Measurements from ENCODE around the gene AGER. TPM values are rescaled to one million over a fixed set of nuclear protein-coding genes. Genes with fewer than 3 reads are reported as not detected.

AGER gene
- 0.52 TPM for total RNA-seq

DNA sequence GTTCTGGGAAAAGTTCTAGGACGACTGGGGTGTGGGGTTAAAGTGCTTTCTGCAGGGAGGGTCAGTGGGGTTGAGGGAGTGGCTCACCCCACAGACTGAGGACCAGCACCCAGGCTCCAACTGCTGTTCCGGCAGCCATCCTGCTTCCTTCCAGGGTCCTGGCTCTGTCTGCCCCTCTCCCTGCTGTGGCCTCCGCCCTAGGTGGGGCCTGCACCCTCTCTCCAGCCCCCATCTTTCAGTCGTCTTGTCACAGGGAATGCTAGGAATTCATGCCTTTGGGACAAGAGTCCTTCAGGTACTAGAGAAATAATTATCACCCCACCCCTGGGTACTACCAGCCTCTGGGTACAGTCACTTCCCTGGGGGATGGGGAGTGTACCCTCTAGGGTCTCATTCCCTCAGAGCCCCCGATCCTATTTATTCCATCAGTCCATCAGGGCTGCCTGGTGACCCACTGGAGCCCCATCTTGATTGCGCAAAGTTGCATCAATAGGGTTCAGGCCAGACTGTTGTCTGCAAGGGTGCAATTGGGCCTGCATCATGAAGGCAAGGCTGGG is at the start of gene AGER:
Gene AGER, minus strand, starts transcription at position 170 of the 557 bp plus-strand sequence. Its CDS starts 31 bp downstream, at position 139.
- no peaks in the 10 kb centered on the region for H3K9me3 ChIP-seq (ENCODE audit: control insufficient read depth in 3 of 3, low read length in 3 of 3)
- H3K27ac ChIP-seq (ENCODE audit: low read depth, low read length), result peak within 1 kb of the TSS; percentile 73
- peaks cover 55 to 65% (median 62%) of the 10 kb centered on the region in 3 donors for H3K4me1 ChIP-seq (ENCODE audit: control insufficient read depth in 3 of 3, insufficient read depth in 3 of 3, low read length in 3 of 3)
- H3K36me3 ChIP-seq (ENCODE audit: control insufficient read depth in 3 of 3, insufficient read depth in 3 of 3, low read length in 3 of 3), result peaks cover 39 to 47% (median 41%) of the 10 kb centered on the region in 3 donors
- H3K4me3 ChIP-seq (ENCODE audit: low read length in 3 of 3), result no peak within 1 kb of the TSS
- peak within 1 kb of the TSS in 1 of 3 donors; percentile 54 for H3K9ac ChIP-seq (ENCODE audit: low read depth in 1 of 3, low read length in 3 of 3)
- H3K27me3 ChIP-seq (ENCODE audit: control insufficient read depth in 3 of 3, insufficient read depth in 3 of 3, low read length in 3 of 3), result no peaks in the 10 kb centered on the region

DNA sequence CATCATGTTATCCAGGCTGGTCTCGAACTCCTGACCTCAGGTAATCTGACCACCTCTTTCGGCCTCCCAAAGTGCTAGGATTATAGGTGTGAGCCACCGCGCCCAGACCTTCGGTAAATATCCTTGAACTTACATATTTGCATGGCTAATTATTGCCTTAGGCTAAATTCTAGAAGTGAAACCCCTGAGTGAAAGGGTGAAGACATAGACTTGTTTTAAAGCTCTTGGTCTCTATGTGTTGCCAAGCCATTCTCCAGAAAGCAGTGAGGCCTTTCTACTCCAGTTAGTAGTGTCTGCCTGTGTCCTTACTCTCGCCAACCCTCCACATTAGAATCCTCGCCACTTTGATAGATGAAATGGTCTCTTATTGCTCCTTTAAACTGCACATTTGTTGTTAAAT is 42.4 kb upstream of the AGER start:
- H3K4me1 ChIP-seq (ENCODE audit: control insufficient read depth in 3 of 3, insufficient read depth in 3 of 3, low read length in 3 of 3), result peaks cover 0 to 7% (median 0%) of the 10 kb centered on the region in 3 donors
- peaks cover 0 to 4% (median 0%) of the 10 kb centered on the region in 3 donors for H3K27me3 ChIP-seq (ENCODE audit: control insufficient read depth in 3 of 3, insufficient read depth in 3 of 3, low read length in 3 of 3)
- H3K9me3 ChIP-seq (ENCODE audit: control insufficient read depth in 3 of 3, low read length in 3 of 3), result no peaks in the 10 kb centered on the region
- no peak overlapping the region for H3K27ac ChIP-seq (ENCODE audit: low read depth, low read length)
- no peak overlapping the region for H3K4me3 ChIP-seq (ENCODE audit: low read length in 3 of 3)
- H3K36me3 ChIP-seq (ENCODE audit: control insufficient read depth in 3 of 3, insufficient read depth in 3 of 3, low read length in 3 of 3), result no peaks in the 10 kb centered on the region
- no peak overlapping the region for H3K9ac ChIP-seq (ENCODE audit: low read depth in 1 of 3, low read length in 3 of 3)

DNA sequence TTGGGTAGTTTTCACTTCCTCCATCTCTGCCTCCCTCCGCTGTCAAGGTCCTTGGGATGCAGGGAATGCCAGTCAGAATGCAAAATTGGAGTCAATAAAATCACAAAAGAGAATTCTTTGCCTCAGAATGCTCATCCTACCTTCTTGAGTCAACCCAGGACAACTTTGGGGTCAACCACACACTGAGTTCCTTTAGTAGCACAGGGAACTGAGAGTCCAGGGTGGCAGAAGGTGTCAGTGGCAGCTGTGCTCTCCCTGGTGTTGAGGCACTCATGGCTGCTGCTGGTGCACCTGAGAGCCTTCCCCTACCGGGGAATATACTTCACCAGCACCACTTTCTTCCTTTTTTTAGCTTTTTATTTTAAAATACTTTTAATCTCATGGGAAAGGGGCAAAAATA is 40.6 kb upstream of the AGER start:
- H3K27ac ChIP-seq (ENCODE audit: low read depth, low read length), result no peak overlapping the region
- H3K9ac ChIP-seq (ENCODE audit: low read depth in 1 of 3, low read length in 3 of 3), result no peak overlapping the region
- H3K4me3 ChIP-seq (ENCODE audit: low read length in 3 of 3), result no peak overlapping the region
- H3K27me3 ChIP-seq (ENCODE audit: control insufficient read depth in 3 of 3, insufficient read depth in 3 of 3, low read length in 3 of 3), result peaks cover 0 to 7% (median 4%) of the 10 kb centered on the region in 3 donors
- H3K4me1 ChIP-seq (ENCODE audit: control insufficient read depth in 3 of 3, insufficient read depth in 3 of 3, low read length in 3 of 3), result peaks cover 0 to 7% (median 0%) of the 10 kb centered on the region in 3 donors
- H3K36me3 ChIP-seq (ENCODE audit: control insufficient read depth in 3 of 3, insufficient read depth in 3 of 3, low read length in 3 of 3), result no peaks in the 10 kb centered on the region
- no peaks in the 10 kb centered on the region for H3K9me3 ChIP-seq (ENCODE audit: control insufficient read depth in 3 of 3, low read length in 3 of 3)

DNA sequence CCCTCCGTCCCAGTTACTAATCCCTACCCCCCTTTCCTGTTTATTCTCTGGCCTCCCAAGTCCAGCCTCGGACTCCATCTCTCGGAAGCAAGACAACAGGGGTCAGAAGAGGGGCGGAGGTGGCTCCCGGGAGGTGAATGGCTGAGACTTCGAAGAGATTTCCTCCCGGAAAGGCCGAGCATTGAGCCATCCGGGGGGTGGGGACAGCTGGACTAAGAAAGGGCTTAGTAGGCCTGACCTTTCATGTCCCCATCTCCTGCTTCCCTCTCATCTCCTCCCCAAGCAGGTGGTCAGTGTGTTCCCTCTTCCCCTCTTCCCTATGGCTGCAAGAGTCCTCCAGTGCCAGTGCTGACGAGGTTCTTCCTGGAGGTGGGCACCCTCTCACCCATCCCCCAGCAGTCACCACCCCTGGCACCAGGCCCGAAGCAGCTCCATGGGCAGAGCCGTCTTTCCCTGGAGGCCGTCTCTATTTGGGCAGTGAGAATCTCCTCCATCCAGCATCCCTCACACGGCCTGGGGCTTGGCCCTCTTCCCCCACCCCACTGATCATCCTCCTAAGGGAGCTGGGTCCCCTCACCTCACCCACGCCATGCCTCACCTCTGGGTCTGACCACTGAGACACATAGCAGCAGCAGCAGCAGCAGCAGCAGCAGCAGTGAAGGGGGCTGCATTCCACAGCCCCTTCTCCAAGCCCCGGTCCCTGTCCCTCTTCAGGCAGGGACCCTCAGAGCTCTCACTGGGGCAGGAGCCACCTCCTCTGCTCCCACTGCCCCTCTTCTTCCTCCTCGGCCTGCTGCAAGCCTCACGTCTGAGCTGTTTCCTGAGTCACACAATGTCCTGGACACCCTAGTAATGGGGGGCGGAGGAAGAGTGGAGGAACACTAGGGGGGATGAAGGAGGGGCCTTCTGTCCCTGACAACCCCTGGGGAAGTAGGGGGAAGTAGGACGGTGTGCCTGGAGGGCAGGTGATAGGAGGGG is 39.5 kb upstream of the AGER start, which contains the start of gene NOTCH4:
Gene NOTCH4, minus strand, starts transcription at position 810 of the 978 bp plus-strand sequence. Its CDS starts 139 bp downstream, at position 671.
- Histone ChIP-seq H3K27me3 (ENCODE audit: control insufficient read depth in 3 of 3, insufficient read depth in 3 of 3, low read length in 3 of 3) (peaks cover 0 to 13% (median 4%) of the 10 kb centered on the region in 3 donors), H3K4me3 (ENCODE audit: low read length in 3 of 3) (peak within 1 kb of the TSS; percentile 27 to 49 (median 38)), H3K4me1 (ENCODE audit: control insufficient read depth in 3 of 3, insufficient read depth in 3 of 3, low read length in 3 of 3) (peaks cover 0 to 7% (median 0%) of the 10 kb centered on the region in 3 donors), H3K27ac (ENCODE audit: low read depth, low read length) (peak within 1 kb of the TSS; percentile 62), H3K9me3 (ENCODE audit: control insufficient read depth in 3 of 3, low read length in 3 of 3) (no peaks in the 10 kb centered on the region), H3K36me3 (ENCODE audit: control insufficient read depth in 3 of 3, insufficient read depth in 3 of 3, low read length in 3 of 3) (no peaks in the 10 kb centered on the region), H3K9ac (ENCODE audit: low read depth in 1 of 3, low read length in 3 of 3) (peak within 1 kb of the TSS in 1 of 3 donors; percentile 33)

DNA sequence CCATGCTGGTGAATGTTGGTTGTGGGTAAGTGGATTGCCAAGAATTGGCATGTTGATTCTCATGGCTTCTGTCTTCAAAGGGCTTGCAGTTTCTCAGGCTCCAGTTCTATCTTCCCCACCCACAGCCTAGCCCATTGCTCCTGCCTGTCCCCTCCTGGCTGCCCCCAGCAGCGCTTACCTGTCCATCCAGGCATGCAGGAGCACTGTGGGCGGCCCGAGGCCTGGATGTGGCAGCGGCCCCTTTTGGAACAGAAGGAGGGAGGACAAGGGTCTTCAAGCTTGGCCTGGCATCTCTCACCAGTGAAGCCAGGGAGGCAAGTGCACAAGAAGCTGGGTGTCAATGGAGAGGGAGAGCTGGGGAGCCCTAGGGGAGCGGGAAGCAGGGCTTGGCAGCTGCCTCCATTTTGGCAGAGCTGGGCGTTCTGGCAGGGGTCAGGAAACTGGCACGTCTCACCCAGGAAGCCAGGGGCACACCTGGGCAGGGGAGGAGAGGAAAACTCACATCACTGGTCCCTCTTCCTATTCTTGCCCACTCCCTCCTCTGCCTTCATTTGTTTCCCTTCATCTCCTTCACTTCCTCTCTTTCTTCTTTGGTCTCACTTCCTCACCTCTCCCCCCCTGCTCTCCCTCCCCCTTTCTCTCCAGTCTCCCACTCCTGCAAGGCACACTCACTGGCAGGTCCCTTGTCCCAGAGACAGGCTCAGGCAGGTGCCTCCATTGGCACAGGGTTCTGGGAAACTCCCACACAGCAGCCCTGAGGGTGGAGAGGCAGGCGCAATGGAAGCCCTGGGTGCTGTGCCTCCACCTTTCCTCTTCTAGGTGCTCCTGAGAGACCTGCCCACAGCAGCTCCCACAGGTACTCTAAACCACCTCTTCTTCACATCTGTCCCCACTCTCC is 38.5 kb upstream of the AGER start:
- H3K36me3 ChIP-seq (ENCODE audit: control insufficient read depth in 3 of 3, insufficient read depth in 3 of 3, low read length in 3 of 3), result no peaks in the 10 kb centered on the region
- no peak overlapping the region for H3K9ac ChIP-seq (ENCODE audit: low read depth in 1 of 3, low read length in 3 of 3)
- H3K4me3 ChIP-seq (ENCODE audit: low read length in 3 of 3), result peak overlapping the region in 2 of 3 donors; percentile 38 to 41

DNA sequence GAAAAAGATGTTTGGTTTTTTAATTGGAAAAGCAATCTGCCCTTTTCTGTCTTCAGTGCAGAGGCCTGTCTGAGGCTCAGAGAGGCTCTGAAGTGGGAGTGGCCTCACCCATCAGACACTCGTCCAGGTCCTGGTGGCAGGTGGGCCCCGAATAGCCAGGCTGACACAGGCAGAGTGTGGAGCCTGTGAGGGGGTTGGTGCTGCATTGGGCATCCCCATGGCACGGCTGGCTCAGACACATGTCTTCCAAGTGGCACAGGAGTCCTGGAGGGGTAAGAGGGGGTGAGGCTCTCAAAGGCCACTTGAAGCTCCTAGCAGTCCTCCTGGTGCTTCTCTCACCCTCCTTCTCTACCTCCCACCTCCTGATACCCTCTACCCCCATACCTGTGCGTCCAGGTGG is 36.0 kb upstream of the AGER start:
- H3K27me3 ChIP-seq (ENCODE audit: control insufficient read depth in 3 of 3, insufficient read depth in 3 of 3, low read length in 3 of 3), result peaks cover 0 to 13% (median 4%) of the 10 kb centered on the region in 3 donors
- no peaks in the 10 kb centered on the region for H3K9me3 ChIP-seq (ENCODE audit: control insufficient read depth in 3 of 3, low read length in 3 of 3)
- peaks cover 0 to 2% (median 0%) of the 10 kb centered on the region in 3 donors for H3K36me3 ChIP-seq (ENCODE audit: control insufficient read depth in 3 of 3, insufficient read depth in 3 of 3, low read length in 3 of 3)
- no peak overlapping the region for H3K27ac ChIP-seq (ENCODE audit: low read depth, low read length)
- H3K9ac ChIP-seq (ENCODE audit: low read depth in 1 of 3, low read length in 3 of 3), result no peak overlapping the region
- peaks cover 0 to 7% (median 0%) of the 10 kb centered on the region in 3 donors for H3K4me1 ChIP-seq (ENCODE audit: control insufficient read depth in 3 of 3, insufficient read depth in 3 of 3, low read length in 3 of 3)
- no peak overlapping the region for H3K4me3 ChIP-seq (ENCODE audit: low read length in 3 of 3)

More for the DNA sequence above, 38.5 kb upstream of the AGER start:
- peaks cover 0 to 13% (median 4%) of the 10 kb centered on the region in 3 donors for H3K27me3 ChIP-seq (ENCODE audit: control insufficient read depth in 3 of 3, insufficient read depth in 3 of 3, low read length in 3 of 3)
- H3K4me1 ChIP-seq (ENCODE audit: control insufficient read depth in 3 of 3, insufficient read depth in 3 of 3, low read length in 3 of 3), result peaks cover 0 to 7% (median 0%) of the 10 kb centered on the region in 3 donors
- H3K27ac ChIP-seq (ENCODE audit: low read depth, low read length), result peak overlapping the region; percentile 30
- H3K9me3 ChIP-seq (ENCODE audit: control insufficient read depth in 3 of 3, low read length in 3 of 3), result no peaks in the 10 kb centered on the region

DNA sequence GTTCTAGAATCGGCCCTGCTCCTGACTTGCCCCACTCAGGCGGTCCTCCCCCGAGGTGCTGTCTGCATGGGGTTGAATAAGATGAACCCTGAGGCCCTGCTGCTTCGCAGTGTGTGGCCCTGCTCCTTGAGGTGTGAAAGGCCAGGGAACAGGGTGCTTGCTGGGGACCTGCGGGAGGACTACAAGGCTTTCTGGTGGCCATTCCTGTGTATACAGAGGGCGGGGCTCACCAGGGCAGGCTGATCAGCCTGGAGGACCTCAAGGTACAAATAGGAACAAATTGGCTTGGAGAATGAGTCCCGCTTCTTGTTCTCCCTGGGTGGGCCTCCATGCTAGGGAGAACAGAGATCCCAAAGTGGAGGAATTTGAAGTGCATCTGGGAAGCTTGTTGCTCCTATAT is 34.1 kb upstream of the AGER start:
- Histone ChIP-seq H3K4me3 (ENCODE audit: low read length in 3 of 3) (no peak overlapping the region), H3K27me3 (ENCODE audit: control insufficient read depth in 3 of 3, insufficient read depth in 3 of 3, low read length in 3 of 3) (peaks cover 0 to 13% (median 4%) of the 10 kb centered on the region in 3 donors), H3K9me3 (ENCODE audit: control insufficient read depth in 3 of 3, low read length in 3 of 3) (no peaks in the 10 kb centered on the region), H3K27ac (ENCODE audit: low read depth, low read length) (no peak overlapping the region), H3K36me3 (ENCODE audit: control insufficient read depth in 3 of 3, insufficient read depth in 3 of 3, low read length in 3 of 3) (peaks cover 0 to 2% (median 0%) of the 10 kb centered on the region in 3 donors), H3K9ac (ENCODE audit: low read depth in 1 of 3, low read length in 3 of 3) (no peak overlapping the region), H3K4me1 (ENCODE audit: control insufficient read depth in 3 of 3, insufficient read depth in 3 of 3, low read length in 3 of 3) (peaks cover 0 to 7% (median 0%) of the 10 kb centered on the region in 3 donors)

DNA sequence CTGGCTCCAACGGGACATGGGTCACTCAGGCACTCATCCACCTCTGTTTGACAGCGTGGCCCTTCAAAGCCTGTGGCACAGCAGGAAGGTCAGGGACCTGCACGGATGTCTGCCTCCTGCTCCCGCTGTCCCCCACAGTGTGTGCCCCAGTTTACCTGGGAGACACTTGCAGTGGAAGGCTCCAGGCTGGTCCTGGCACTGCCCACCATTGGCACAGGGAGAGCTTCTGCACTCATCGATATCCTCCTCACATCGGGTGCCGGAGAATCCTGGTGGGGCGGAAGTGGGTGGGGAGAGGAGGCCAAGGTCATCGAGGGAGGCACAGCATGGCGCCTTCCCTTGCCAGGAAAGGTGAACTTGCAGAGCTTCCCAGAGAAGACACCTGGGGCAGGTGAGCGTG is 32.9 kb upstream of the AGER start:
- Histone ChIP-seq H3K4me3 (ENCODE audit: low read length in 3 of 3) (no peak overlapping the region), H3K27ac (ENCODE audit: low read depth, low read length) (no peak overlapping the region), H3K27me3 (ENCODE audit: control insufficient read depth in 3 of 3, insufficient read depth in 3 of 3, low read length in 3 of 3) (peaks cover 0 to 13% (median under 1%) of the 10 kb centered on the region in 3 donors), H3K36me3 (ENCODE audit: control insufficient read depth in 3 of 3, insufficient read depth in 3 of 3, low read length in 3 of 3) (peaks cover 0 to 2% (median 0%) of the 10 kb centered on the region in 3 donors), H3K4me1 (ENCODE audit: control insufficient read depth in 3 of 3, insufficient read depth in 3 of 3, low read length in 3 of 3) (peaks cover 0 to 2% (median 0%) of the 10 kb centered on the region in 3 donors), H3K9ac (ENCODE audit: low read depth in 1 of 3, low read length in 3 of 3) (no peak overlapping the region), H3K9me3 (ENCODE audit: control insufficient read depth in 3 of 3, low read length in 3 of 3) (no peaks in the 10 kb centered on the region)

DNA sequence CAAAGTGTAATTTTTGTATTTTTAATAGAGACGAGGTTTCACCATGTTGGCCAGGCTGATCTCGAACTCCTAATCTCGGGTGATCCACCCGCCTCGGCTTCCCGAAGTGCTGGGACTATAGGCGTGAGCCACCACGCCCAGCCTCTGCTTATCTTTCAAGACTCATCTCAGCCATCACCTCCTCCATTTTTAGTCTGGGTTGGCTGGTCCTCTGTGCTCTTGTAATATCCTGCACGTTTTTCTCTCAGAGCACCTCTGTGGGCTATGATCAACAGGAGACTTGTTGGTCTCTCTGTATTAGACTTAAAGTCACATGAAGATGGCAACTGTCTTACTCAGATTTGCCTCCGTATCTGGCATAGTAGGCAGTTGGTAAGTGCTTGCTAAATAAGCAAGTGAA is 32.2 kb upstream of the AGER start:
- Histone ChIP-seq H3K27me3 (ENCODE audit: control insufficient read depth in 3 of 3, insufficient read depth in 3 of 3, low read length in 3 of 3) (peaks cover 0 to 13% (median 0%) of the 10 kb centered on the region in 3 donors), H3K9ac (ENCODE audit: low read depth in 1 of 3, low read length in 3 of 3) (no peak overlapping the region), H3K4me3 (ENCODE audit: low read length in 3 of 3) (no peak overlapping the region), H3K36me3 (ENCODE audit: control insufficient read depth in 3 of 3, insufficient read depth in 3 of 3, low read length in 3 of 3) (peaks cover 0 to 2% (median 0%) of the 10 kb centered on the region in 3 donors), H3K4me1 (ENCODE audit: control insufficient read depth in 3 of 3, insufficient read depth in 3 of 3, low read length in 3 of 3) (no peaks in the 10 kb centered on the region), H3K27ac (ENCODE audit: low read depth, low read length) (no peak overlapping the region), H3K9me3 (ENCODE audit: control insufficient read depth in 3 of 3, low read length in 3 of 3) (no peaks in the 10 kb centered on the region)

All from skeletal muscle tissue (tissue), 4 donors.